ENCODE measurements around the gene VARS2. TPM values are rescaled to one million over a fixed set of nuclear protein-coding genes. Genes with fewer than 3 reads are reported as not detected.

VARS2 gene
- total RNA-seq, 2 donors from 2014 or later: 16.6 to 29.7 TPM

- Histone ChIP-seq H3K9me3 (no peaks in the 10 kb centered on the region), H3K27me3 (no peaks in the 10 kb centered on the region), H3K36me3 (replicated peaks in 1 of 2; ENCODE audit: insufficient read depth in 1 of 2, low read depth in 2 of 2) (peaks cover 11 to 16% of the 10 kb centered on the region in 2 donors), H3K27ac (peak overlapping the region; percentile 92 to 97 (median 96)), H3K4me1 (peaks cover 55% of the 10 kb centered on the region), H3K4me3 (no peak overlapping the region)
- intact Hi-C loops (cut with DNase I): no loop called here
- DNase-seq (peak; percentile 37 to 72 (median 62)), ATAC-seq (no peak)
- 13 to 21% methylated on average over 7 of the region's 7 CpGs for WGBS, 2 donors
- TF ChIP-seq POLR2A (IDR thresholded peaks at IDR 0.05): no peak
- no peak for TF ChIP-seq CTCF (IDR thresholded peaks at IDR 0.05)
Measured at GRCh38 chr6:30885481-30885998, 28.5 kb upstream of the VARS2 start.

- Histone ChIP-seq H3K27me3 (no peaks in the 10 kb centered on the region), H3K4me1 (peaks cover 55% of the 10 kb centered on the region), H3K9me3 (no peaks in the 10 kb centered on the region), H3K4me3 (no peak overlapping the region), H3K27ac (peak overlapping the region; percentile 92 to 97 (median 96)), H3K36me3 (replicated peaks in 1 of 2; ENCODE audit: insufficient read depth in 1 of 2, low read depth in 2 of 2) (peaks cover 11 to 18% of the 10 kb centered on the region in 2 donors)
- DNase-seq (peak; percentile 40 to 62 (median 58)), ATAC-seq (no peak)
- WGBS, 2 donors: 22 to 31% methylated on average over 16 to 18 of the region's 18 CpGs
- TF ChIP-seq POLR2A (IDR thresholded peaks at IDR 0.05): peak in 2 of 3 donors; percentile 47 to 52
- TF ChIP-seq CTCF (IDR thresholded peaks at IDR 0.05): no peak
- intact Hi-C loops (cut with DNase I): no loop called here
Measured at GRCh38 chr6:30885999-30886896, 27.8 kb upstream of the VARS2 start.

GRCh38 chr6:30886897-30887255, 27.2 kb upstream of the VARS2 start:
- intact Hi-C loops (cut with DNase I): no loop called here

GRCh38 chr6:30887901-30888815, 25.9 kb upstream of the VARS2 start:
- ATAC-seq (no peak), DNase-seq (no peak)
- peaks cover 20 to 25% of the 10 kb centered on the region in 2 donors for H3K36me3 ChIP-seq (replicated peaks in 1 of 2; ENCODE audit: insufficient read depth in 1 of 2, low read depth in 2 of 2)
- H3K4me3 ChIP-seq: no peak overlapping the region
- intact Hi-C loops (cut with DNase I): no loop called here
- H3K4me1 ChIP-seq: peaks cover 41% of the 10 kb centered on the region
- WGBS, 2 donors: 41 to 51% methylated on average over 6 of the region's 6 CpGs
- H3K27ac ChIP-seq: peak overlapping the region in 1 of 4 donors; percentile 8
- TF ChIP-seq CTCF (IDR thresholded peaks at IDR 0.05) (no peak), POLR2A (IDR thresholded peaks at IDR 0.05) (no peak)
- H3K27me3 ChIP-seq: no peaks in the 10 kb centered on the region
- H3K9me3 ChIP-seq: no peaks in the 10 kb centered on the region

More at GRCh38 chr6:30886897-30887255, 27.2 kb upstream of the VARS2 start:
- Histone ChIP-seq H3K9me3 (no peaks in the 10 kb centered on the region), H3K27ac (peak overlapping the region in 3 of 4 donors; percentile 92 to 97 (median 96)), H3K27me3 (no peaks in the 10 kb centered on the region), H3K4me1 (peaks cover 50% of the 10 kb centered on the region), H3K4me3 (no peak overlapping the region), H3K36me3 (replicated peaks in 1 of 2; ENCODE audit: insufficient read depth in 1 of 2, low read depth in 2 of 2) (peaks cover 15 to 18% of the 10 kb centered on the region in 2 donors)
- DNase-seq: no peak
- ATAC-seq: no peak
- no peak for TF ChIP-seq CTCF (IDR thresholded peaks at IDR 0.05)
- no peak for TF ChIP-seq POLR2A (IDR thresholded peaks at IDR 0.05)
